Panc1 (cell line): ENCODE data around the gene ATP6V0E2. TPM values are rescaled to one million over a fixed set of nuclear protein-coding genes. Genes with fewer than 3 reads are reported as not detected.

Experiments used
- ATAC-seq: fragments of 200-7000 bp; cut with Tn5 transposase; 2 replicates; pipeline ENCODE4 v1.9.1; 2020; ENCODE audit warnings: mild to moderate bottlenecking, moderate library complexity
- BruUV-seq: library from RNA; stranded (reverse); fragments of 400-500 nt; replicated peaks from 2 replicates; lab custom pipeline; 2021; lab: Mats Ljungman, UMichigan
- CTCF ChIA-PET: fragments of 300-600 bp; sonication (Branson Sonifier 250); formaldehyde crosslinking; loops from one replicate; lab custom pipeline; 2022; ENCODE audit warnings: antibody characterized with exemption; lab: Charles Lee
- POLR2A ChIA-PET: fragments of 300-600 bp; sonication (Branson Sonifier 250); formaldehyde crosslinking; loops from one replicate; lab custom pipeline; 2022; ENCODE audit warnings: antibody characterized with exemption; lab: Charles Lee
- DNase-seq: peaks from one replicate; pipeline ENCODE4 v3.0.0-alpha.2; 2010; ENCODE audit warnings: low read depth, low spot score
- H3K27ac ChIP-seq: 2 replicates; pipeline ENCODE4 v1.5.1; 2011; ENCODE audit warnings: mild to moderate bottlenecking, low read length, inconsistent platforms
- H3K27me3 ChIP-seq: fragments of 200-500 bp; sonication (Bioruptor generic); 2 replicates; pipeline ENCODE4 v1.6.0; 2014; ENCODE audit warnings: low read length, inconsistent platforms; ENCODE audit not compliant: control insufficient read depth, insufficient read depth
- H3K36me3 ChIP-seq: fragments of 200-500 bp; sonication (Bioruptor generic); 2 replicates; pipeline ENCODE4 v1.5.1; 2014; ENCODE audit warnings: inconsistent platforms, mild to moderate bottlenecking, low read length, moderate library complexity; ENCODE audit not compliant: control insufficient read depth, insufficient read depth
- H3K4me1 ChIP-seq: 2 replicates; pipeline ENCODE4 v1.5.1; 2011; ENCODE audit warnings: inconsistent platforms, mild to moderate bottlenecking, low read length, moderate library complexity; ENCODE audit not compliant: control insufficient read depth, insufficient read depth
- H3K4me3 ChIP-seq, 2 experiments: 2 replicates each; pipeline ENCODE4 v1.5.1; 2011 to 2012; ENCODE audit warnings: low read depth in 2 of 2, low read length in 2 of 2, mild to moderate bottlenecking in 2 of 2, inconsistent platforms in 1 of 2, moderate library complexity in 1 of 2
- H3K9me3 ChIP-seq: fragments of 200-500 bp; sonication (Bioruptor generic); 2 replicates; pipeline ENCODE4 v1.5.1; 2014; ENCODE audit warnings: low read depth, mild to moderate bottlenecking, inconsistent platforms, low read length, moderate library complexity; ENCODE audit not compliant: control insufficient read depth, insufficient read depth
- POLR2AphosphoS5 ChIP-seq: IDR thresholded peaks from 2 replicates; pipeline ENCODE4 v1.6.1; 2012; ENCODE audit warnings: mild to moderate bottlenecking, low read depth, low read length, moderate library complexity
- SIN3A ChIP-seq: IDR thresholded peaks from 2 replicates; pipeline ENCODE4 v1.6.1; 2012; ENCODE audit warnings: low read depth, mild to moderate bottlenecking, low read length, moderate library complexity, borderline replicate concordance; ENCODE audit not compliant: insufficient read depth
- TCF7L2 ChIP-seq: IDR thresholded peaks from 2 replicates; pipeline ENCODE4 v1.6.1; 2011; ENCODE audit warnings: mild to moderate bottlenecking, low read depth, low read length, inconsistent platforms
- in situ Hi-C: cut with HindIII; loops from 2 replicates; pipeline ENCODE4 v1.10.0; 2016; ENCODE audit warnings: low sequenced_read_pairs, low pct_unique_long_range_greater_than_20kb
- intact Hi-C: fragments of 100-400 bp; cut with micrococcal nuclease; formaldehyde crosslinking; loops from one replicate; pipeline ENCODE4 v1.10.0; 2022; ENCODE audit not compliant: unreplicated experiment
- total RNA-seq: library from RNA; stranded (reverse); gene quantifications from one replicate; pipeline ENCODE4 v1.2.1, GENCODE V29; 2021; ENCODE audit not compliant: unreplicated experiment
- TF ChIP-seq, protein P1 (sequence below): fragments of 450-650 bp; IDR thresholded peaks from 2 replicates; pipeline ENCODE4 v1.5.1; 2017; ENCODE audit warnings: mild to moderate bottlenecking
- TF ChIP-seq, protein P2 (sequence below), 2 experiments: IDR thresholded peaks; 2 replicates each; pipeline ENCODE4 v1.6.1; 2011 to 2012; ENCODE audit warnings: low read depth in 2 of 2, control low read depth in 1 of 2, low read length in 1 of 2, mild to moderate bottlenecking in 1 of 2, moderate library complexity in 1 of 2; ENCODE audit not compliant: insufficient read depth in 1 of 2

The ATP6V0E2 gene
- total RNA-seq, 1 experiment from 2014 or later, result 44.7 TPM

DNA sequence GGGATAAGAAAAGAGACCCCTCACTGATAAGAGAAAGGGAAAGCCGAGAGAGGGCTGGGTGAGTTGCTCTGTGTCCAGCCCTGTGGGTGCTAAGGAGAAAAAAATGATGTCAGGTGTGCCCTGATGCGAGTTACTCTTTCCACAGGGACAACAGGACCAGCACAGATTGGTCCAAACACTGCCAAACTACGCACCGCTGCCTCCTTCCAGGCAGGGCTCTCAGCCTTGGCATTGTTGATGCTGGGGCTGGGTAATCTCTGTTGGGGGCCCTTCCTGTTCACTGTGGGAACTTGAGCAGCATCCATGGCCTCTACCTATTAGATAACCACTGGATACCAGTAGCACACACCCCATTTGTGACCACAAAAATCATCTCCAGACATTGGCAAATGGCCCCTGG lies 10.3 kb upstream of the ATP6V0E2 start:
- in situ Hi-C loops, result no loop called here
- CTCF ChIA-PET, result no interaction called here
- intact Hi-C loops, result no loop called here

DNA sequence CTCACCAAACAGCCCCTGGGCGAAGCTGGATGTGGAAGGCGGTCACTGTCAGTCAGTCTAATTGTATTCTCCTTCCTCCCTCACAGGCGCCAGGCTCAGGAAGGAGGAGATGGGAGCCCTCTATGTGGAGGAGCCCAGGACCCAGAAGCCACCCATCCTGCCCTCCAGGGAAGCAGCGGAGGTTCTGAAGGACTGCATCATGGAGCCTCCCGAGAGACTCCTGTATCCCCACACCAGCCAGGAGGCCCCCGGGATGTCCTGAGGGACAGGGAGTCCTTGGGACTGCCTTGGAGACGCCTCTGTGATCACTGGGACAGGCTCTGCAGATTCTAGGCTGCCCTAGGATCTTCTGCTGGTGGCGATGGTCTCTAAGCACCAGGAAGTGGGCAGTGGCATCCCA lies 9.7 kb upstream of the ATP6V0E2 start:
- ATAC-seq, result no peak
- CTCF ChIA-PET, result no interaction called here
- intact Hi-C loops, result no loop called here
- no peaks in the 10 kb centered on the region for H3K4me1 ChIP-seq
- H3K27ac ChIP-seq, result no peak overlapping the region
- in situ Hi-C loops, result no loop called here
- no peaks in the 10 kb centered on the region for H3K27me3 ChIP-seq
- no peaks in the 10 kb centered on the region for H3K9me3 ChIP-seq
- no peak for DNase-seq
- TF ChIP-seq, protein P1, sequence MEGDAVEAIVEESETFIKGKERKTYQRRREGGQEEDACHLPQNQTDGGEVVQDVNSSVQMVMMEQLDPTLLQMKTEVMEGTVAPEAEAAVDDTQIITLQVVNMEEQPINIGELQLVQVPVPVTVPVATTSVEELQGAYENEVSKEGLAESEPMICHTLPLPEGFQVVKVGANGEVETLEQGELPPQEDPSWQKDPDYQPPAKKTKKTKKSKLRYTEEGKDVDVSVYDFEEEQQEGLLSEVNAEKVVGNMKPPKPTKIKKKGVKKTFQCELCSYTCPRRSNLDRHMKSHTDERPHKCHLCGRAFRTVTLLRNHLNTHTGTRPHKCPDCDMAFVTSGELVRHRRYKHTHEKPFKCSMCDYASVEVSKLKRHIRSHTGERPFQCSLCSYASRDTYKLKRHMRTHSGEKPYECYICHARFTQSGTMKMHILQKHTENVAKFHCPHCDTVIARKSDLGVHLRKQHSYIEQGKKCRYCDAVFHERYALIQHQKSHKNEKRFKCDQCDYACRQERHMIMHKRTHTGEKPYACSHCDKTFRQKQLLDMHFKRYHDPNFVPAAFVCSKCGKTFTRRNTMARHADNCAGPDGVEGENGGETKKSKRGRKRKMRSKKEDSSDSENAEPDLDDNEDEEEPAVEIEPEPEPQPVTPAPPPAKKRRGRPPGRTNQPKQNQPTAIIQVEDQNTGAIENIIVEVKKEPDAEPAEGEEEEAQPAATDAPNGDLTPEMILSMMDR, result no peak
- no peak for TF ChIP-seq SIN3A
- TF ChIP-seq TCF7L2, result no peak
- no peak for TF ChIP-seq POLR2AphosphoS5
- TF ChIP-seq, protein P2, sequence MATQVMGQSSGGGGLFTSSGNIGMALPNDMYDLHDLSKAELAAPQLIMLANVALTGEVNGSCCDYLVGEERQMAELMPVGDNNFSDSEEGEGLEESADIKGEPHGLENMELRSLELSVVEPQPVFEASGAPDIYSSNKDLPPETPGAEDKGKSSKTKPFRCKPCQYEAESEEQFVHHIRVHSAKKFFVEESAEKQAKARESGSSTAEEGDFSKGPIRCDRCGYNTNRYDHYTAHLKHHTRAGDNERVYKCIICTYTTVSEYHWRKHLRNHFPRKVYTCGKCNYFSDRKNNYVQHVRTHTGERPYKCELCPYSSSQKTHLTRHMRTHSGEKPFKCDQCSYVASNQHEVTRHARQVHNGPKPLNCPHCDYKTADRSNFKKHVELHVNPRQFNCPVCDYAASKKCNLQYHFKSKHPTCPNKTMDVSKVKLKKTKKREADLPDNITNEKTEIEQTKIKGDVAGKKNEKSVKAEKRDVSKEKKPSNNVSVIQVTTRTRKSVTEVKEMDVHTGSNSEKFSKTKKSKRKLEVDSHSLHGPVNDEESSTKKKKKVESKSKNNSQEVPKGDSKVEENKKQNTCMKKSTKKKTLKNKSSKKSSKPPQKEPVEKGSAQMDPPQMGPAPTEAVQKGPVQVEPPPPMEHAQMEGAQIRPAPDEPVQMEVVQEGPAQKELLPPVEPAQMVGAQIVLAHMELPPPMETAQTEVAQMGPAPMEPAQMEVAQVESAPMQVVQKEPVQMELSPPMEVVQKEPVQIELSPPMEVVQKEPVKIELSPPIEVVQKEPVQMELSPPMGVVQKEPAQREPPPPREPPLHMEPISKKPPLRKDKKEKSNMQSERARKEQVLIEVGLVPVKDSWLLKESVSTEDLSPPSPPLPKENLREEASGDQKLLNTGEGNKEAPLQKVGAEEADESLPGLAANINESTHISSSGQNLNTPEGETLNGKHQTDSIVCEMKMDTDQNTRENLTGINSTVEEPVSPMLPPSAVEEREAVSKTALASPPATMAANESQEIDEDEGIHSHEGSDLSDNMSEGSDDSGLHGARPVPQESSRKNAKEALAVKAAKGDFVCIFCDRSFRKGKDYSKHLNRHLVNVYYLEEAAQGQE (IDR thresholded peaks at IDR 0.05; ENCODE audit: insufficient read depth in 1 of 2, low read depth in 2 of 2, low read length in 1 of 2), result no peak
- H3K4me3 ChIP-seq, result no peak overlapping the region
- POLR2A ChIA-PET, result no interaction called here
- H3K36me3 ChIP-seq, result no peaks in the 10 kb centered on the region
- no TSS peak for BruUV-seq

More for the DNA sequence above, 10.3 kb upstream of the ATP6V0E2 start:
- ATAC-seq (no peak), DNase-seq (no peak)
- no TSS peak for BruUV-seq
- TF ChIP-seq, protein P2 (IDR thresholded peaks at IDR 0.05; ENCODE audit: insufficient read depth in 1 of 2, low read depth in 2 of 2, low read length in 1 of 2), result no peak
- H3K27me3 ChIP-seq, result no peaks in the 10 kb centered on the region
- H3K27ac ChIP-seq, result no peak overlapping the region
- no peak overlapping the region for H3K4me3 ChIP-seq
- no peaks in the 10 kb centered on the region for H3K4me1 ChIP-seq
- POLR2A ChIA-PET, result no interaction called here
- H3K9me3 ChIP-seq, result no peaks in the 10 kb centered on the region
- no peaks in the 10 kb centered on the region for H3K36me3 ChIP-seq
